H1 (cell line): ENCODE results near the gene CPLX1. TPM values are rescaled to one million over a fixed set of nuclear protein-coding genes. Genes with fewer than 3 reads are reported as not detected.

Experiments used
- RFX5 ChIP-seq: IDR thresholded peaks from 2 replicates; pipeline ENCODE4 v1.6.1; 2011; ENCODE audit warnings: low read depth, low read length, improper control_type of control experiment, borderline replicate concordance
- SAP30 ChIP-seq: fragments of 300-600 bp; sonication (generic); IDR thresholded peaks from 2 replicates; pipeline ENCODE4 v1.7.1; 2012; ENCODE audit warnings: low read length, moderate library complexity, mild to moderate bottlenecking, inconsistent platforms; ENCODE audit not compliant: insufficient read depth, insufficient replicate concordance
- SP1 ChIP-seq: IDR thresholded peaks from 2 replicates; pipeline ENCODE4 v1.6.1; 2011; ENCODE audit warnings: low read depth, low read length
- SUZ12 ChIP-seq: fragments of 200-600 bp; sonication (generic); IDR thresholded peaks from 2 replicates; pipeline ENCODE4 v1.6.1; 2012; ENCODE audit warnings: mild to moderate bottlenecking, inconsistent platforms, low read length, moderate library complexity, mixed read lengths
- polyA plus RNA-seq, 7 experiments: library from polyadenylated mRNA; depleted of rRNA in 3 of 7; stranded (reverse) in 5 of 7; unstranded in 2 of 7; fragments of >200 nt in 5 of 7; fragments of 200-250 nt in 2 of 7; gene quantifications; 1 replicate in 5 of 7; 2 replicates in 1 of 7; 4 replicates in 1 of 7; pipeline versions ENCODE4 v1.2.1 to v1.2.3, GENCODE V29; 2011 to 2013; ENCODE audit warnings: missing spikeins in 2 of 7, mixed read lengths in 2 of 7
- total RNA-seq: library from RNA; stranded (reverse); fragmentation: NEBNext Ultra II Directional; extraction: Animal tissue kit (Norgen Biotek cat#: 25700); gene quantifications from 2 replicates; pipeline ENCODE4 v1.2.1, GENCODE V29; 2021

CPLX1 gene
- total and polyA plus RNA-seq, 2 of the 8 experiments (the other 6 are each of a cell fraction or from before 2014, with no cell fraction given), result 0.32 to 0.56 TPM

DNA sequence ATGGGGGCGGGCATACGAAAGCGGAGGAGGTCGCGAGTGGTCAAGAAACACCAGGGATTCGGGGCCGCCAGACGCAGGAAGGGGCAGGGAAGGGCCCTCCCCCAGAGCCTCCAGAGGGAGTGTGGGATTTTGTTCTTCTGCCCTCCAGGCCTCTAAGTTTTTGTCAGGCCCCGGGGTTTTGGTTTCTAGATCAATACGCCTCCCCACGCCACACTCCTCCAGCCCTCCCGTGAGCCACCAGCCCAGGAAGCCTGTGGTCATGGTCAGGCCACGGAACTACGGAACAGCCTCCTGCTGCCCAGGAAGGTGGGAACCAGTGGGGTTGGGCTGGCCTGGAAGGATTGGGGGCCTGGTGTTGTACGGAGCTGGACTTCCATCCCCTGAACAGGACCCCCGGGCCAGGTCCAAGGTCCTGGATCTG is 38.4 kb downstream of the CPLX1 start (continued):
- no peak for TF ChIP-seq RFX5
- TF ChIP-seq SP1, result no peak
- TF ChIP-seq SUZ12, result no peak
- TF ChIP-seq SAP30, result no peak
